Measurements from ENCODE around the gene RAP2B. TPM values are rescaled to one million over a fixed set of nuclear protein-coding genes. Genes with fewer than 3 reads are reported as not detected.

Gene RAP2B
- total and polyA plus RNA-seq, 4 donors = 1.3 to 7.8 (median 3.2) TPM

- WGBS = 81% methylated on average over 5 of the region's 5 CpGs
- Histone ChIP-seq H3K27me3 (ENCODE audit: control insufficient read depth in 4 of 4, insufficient read depth in 4 of 4, low read length in 3 of 4) (no peaks in the 10 kb centered on the region), H3K27ac (ENCODE audit: low read depth in 1 of 2, low read length in 2 of 2) (no peak overlapping the region), H3K36me3 (ENCODE audit: control insufficient read depth in 4 of 4, insufficient read depth in 3 of 4, low read depth in 1 of 4, low read length in 3 of 4) (no peaks in the 10 kb centered on the region), H3K4me3 (ENCODE audit: low read depth in 1 of 3, low read length in 3 of 3) (no peak overlapping the region), H3K9me3 (ENCODE audit: control insufficient read depth in 4 of 4, low read length in 3 of 4) (no peaks in the 10 kb centered on the region), H3K9ac (ENCODE audit: low read depth in 1 of 2, low read length in 2 of 2) (no peak overlapping the region), H3K4me1 (ENCODE audit: control insufficient read depth in 4 of 4, insufficient read depth in 4 of 4, low read length in 3 of 4) (no peaks in the 10 kb centered on the region)
- DNase-seq (ENCODE audit: low spot score) = no peak
- TF ChIP-seq SP1 (IDR thresholded peaks at IDR 0.05) = no peak
- TF ChIP-seq FOXA1 (IDR thresholded peaks at IDR 0.05) = no peak
- no peak for TF ChIP-seq FOXA2 (IDR thresholded peaks at IDR 0.05)
- no peak for TF ChIP-seq ATF3 (IDR thresholded peaks at IDR 0.05)
- TF ChIP-seq RXRA (IDR thresholded peaks at IDR 0.05) = no peak
- no peak for TF ChIP-seq ZBTB33 (IDR thresholded peaks at IDR 0.05)
- no peak for TF ChIP-seq YY1 (IDR thresholded peaks at IDR 0.05)
- no peak for TF ChIP-seq NR2F2 (IDR thresholded peaks at IDR 0.05)
- TF ChIP-seq EGR1 (IDR thresholded peaks at IDR 0.05; ENCODE audit: low read depth in 2 of 2) = no peak
- TF ChIP-seq JUND (IDR thresholded peaks at IDR 0.05) = no peak
- no peak for TF ChIP-seq CTCF (IDR thresholded peaks at IDR 0.05; ENCODE audit: low read depth, low read length, missing input control)
- no peak for TF ChIP-seq REST (IDR thresholded peaks at IDR 0.05)
- TF ChIP-seq MAX (IDR thresholded peaks at IDR 0.05) = no peak
Observed at GRCh38 chr3:153195349-153195879, 33.4 kb downstream of the RAP2B start.

- Histone ChIP-seq H3K4me1 (ENCODE audit: control insufficient read depth in 4 of 4, insufficient read depth in 4 of 4, low read length in 3 of 4) (no peaks in the 10 kb centered on the region), H3K27ac (ENCODE audit: low read depth in 1 of 2, low read length in 2 of 2) (no peak overlapping the region), H3K9me3 (ENCODE audit: control insufficient read depth in 4 of 4, low read length in 3 of 4) (no peaks in the 10 kb centered on the region), H3K9ac (ENCODE audit: low read depth in 1 of 2, low read length in 2 of 2) (no peak overlapping the region), H3K4me3 (ENCODE audit: low read depth in 1 of 3, low read length in 3 of 3) (no peak overlapping the region), H3K36me3 (ENCODE audit: control insufficient read depth in 4 of 4, insufficient read depth in 3 of 4, low read depth in 1 of 4, low read length in 3 of 4) (no peaks in the 10 kb centered on the region), H3K27me3 (ENCODE audit: control insufficient read depth in 4 of 4, insufficient read depth in 4 of 4, low read length in 3 of 4) (no peaks in the 10 kb centered on the region)
- WGBS = 77% methylated on average over 8 of the region's 8 CpGs
- DNase-seq (ENCODE audit: low spot score) = no peak
- TF ChIP-seq GABPA (IDR thresholded peaks at IDR 0.05 in 1 of 2, conservative IDR thresholded peaks at IDR 0.05 in 1 of 2) = no peak
- TF ChIP-seq JUND (IDR thresholded peaks at IDR 0.05) = no peak
- TF ChIP-seq RXRA (IDR thresholded peaks at IDR 0.05) = no peak
- no peak for TF ChIP-seq MAX (IDR thresholded peaks at IDR 0.05)
- no peak for TF ChIP-seq EGR1 (IDR thresholded peaks at IDR 0.05; ENCODE audit: low read depth in 2 of 2)
- TF ChIP-seq ATF3 (IDR thresholded peaks at IDR 0.05) = no peak
- no peak for TF ChIP-seq HNF4G (IDR thresholded peaks at IDR 0.05)
- no peak for TF ChIP-seq NR2F2 (IDR thresholded peaks at IDR 0.05)
- TF ChIP-seq REST (IDR thresholded peaks at IDR 0.05) = no peak
- no peak for TF ChIP-seq FOXA2 (IDR thresholded peaks at IDR 0.05)
- TF ChIP-seq HNF4A (conservative IDR thresholded peaks at IDR 0.05) = no peak
- no peak for TF ChIP-seq SP1 (IDR thresholded peaks at IDR 0.05)
- no peak for TF ChIP-seq TAF1 (conservative IDR thresholded peaks at IDR 0.05)
Observed at GRCh38 chr3:153209596-153209995, 47.6 kb downstream of the RAP2B start.

Measured in liver (tissue), 9 donors.